Measurements from ENCODE around the gene MRPL19.

MRPL19 gene

GRCh38 chr2:75736276-75736675, 89.7 kb downstream of the MRPL19 start:
- no peak for DNase-seq (ENCODE audit: low spot score)

GRCh38 chr2:75737961-75738360, 91.4 kb downstream of the MRPL19 start:
- DNase-seq (ENCODE audit: low spot score): no peak
